NOMO-1 treated with DMSO at 0.1 percent for 48 hours (cell line): ENCODE data around the gene PDE3A.
"Not testable (repeated sequence)": the region's sequence is repeated elsewhere in the genome, so short reads cannot be mapped to it uniquely, and the experiment has no call there.

Experiments
- DNase-seq: peaks from one replicate; lab custom pipeline; 2025; ENCODE audit not compliant: unreplicated experiment; lab: John Stamatoyannopoulos, UW

Gene PDE3A

DNA sequence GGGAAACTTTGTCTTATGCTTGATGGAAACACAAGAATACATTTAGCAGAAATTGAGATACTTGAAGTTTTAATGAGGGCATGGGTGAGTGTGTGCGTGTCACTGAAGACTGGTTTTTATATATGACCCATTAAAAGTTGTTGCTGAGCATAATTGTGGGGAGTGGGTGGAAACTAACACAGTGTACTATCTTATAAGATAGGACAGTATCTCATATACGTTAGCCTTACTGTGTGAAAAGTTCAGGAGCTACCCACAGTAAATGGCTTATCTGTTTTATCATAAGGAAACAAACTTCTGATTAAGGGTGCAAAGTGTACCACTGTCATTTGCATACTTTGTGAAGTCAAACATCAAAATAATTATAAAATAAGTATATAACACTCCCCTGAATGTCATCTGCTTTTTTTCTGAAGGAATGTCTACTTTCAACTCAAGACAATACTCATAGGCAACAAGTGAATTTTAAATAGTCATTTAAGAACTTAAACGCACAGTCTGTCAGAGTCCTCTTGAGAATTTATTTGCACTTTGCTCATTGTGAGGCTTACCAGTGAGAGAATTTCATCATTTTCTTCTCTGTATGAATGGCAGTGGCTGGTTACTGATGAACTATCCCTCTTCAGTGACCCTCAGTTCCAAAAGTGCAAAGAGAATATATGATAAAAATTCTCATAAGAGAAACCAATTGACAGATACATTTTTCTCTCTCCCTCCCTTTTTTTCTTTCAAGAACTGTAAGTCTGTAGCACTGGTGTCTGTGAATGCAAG lies 4.2 kb downstream of the PDE3A start:
- DNase-seq: no peak

GRCh38 chr12:20374795-20375194 lies 6.5 kb downstream of the PDE3A start:
- DNase-seq: no peak

GRCh38 chr12:20375560-20375959 lies 7.2 kb downstream of the PDE3A start:
- peak; percentile 27 for DNase-seq

GRCh38 chr12:20376984-20377383 lies 8.6 kb downstream of the PDE3A start:
- DNase-seq: no peak

DNA sequence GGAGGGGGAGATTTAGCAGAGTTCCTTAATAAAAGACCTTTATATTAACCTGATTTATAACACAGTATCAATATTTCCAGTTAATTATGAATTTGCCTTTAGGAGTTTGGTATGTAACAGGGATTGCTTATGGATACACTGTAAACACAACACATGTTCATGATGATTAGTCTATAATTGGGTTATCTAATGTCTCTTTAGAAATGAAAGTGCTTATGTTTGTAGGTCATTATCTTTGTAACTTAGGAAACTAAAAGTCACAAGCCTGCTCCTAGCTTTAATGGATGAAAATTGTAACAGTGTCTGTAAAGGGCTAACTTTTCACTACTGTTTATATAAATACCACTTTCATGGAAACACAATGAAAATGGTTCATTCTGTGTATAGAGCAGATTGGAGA lies 9.4 kb downstream of the PDE3A start:
- no peak for DNase-seq

GRCh38 chr12:20382117-20382516 lies 13.8 kb downstream of the PDE3A start:
- DNase-seq: no peak

DNA sequence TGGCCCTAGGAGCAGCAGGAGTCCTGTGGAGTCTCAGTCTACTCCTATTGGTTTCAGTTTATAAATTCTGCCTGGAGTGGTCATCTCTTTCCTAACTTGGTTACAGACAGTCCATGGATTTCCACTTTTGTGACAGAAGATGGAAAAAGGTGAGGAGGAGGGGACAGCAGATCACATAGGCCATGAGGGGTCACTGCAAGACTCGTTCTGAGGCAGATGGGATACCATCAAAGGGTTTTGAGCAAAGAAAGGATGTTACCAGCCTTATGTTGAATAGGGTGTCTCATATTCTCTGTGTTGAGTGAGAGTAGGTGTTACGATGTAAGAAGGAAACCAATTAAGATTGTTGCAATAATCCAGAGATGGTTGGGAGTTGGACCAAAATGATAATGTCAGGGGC lies 15.3 kb downstream of the PDE3A start:
- DNase-seq: no peak

GRCh38 chr12:20384836-20385235 lies 16.5 kb downstream of the PDE3A start:
- DNase-seq: not testable (repeated sequence)

DNA sequence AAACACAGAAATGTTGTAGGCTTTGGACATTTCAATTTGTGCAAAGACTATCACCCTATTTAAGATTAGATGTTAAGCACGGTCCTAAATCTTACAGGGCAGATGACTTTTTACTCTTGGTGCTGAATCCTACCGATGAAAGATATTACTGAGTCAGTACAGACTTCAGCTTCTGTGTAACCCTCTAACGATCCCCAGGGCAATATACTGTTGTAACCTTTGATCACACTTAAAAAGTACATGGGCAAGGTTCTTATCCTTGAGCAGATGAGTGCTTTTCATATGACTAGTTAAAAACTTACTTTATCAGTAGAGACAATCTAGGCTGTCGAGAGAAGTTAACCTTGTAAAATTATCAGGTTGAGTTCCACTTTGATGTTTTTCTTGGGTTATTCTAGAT lies 22.5 kb downstream of the PDE3A start:
- DNase-seq: no peak

DNA sequence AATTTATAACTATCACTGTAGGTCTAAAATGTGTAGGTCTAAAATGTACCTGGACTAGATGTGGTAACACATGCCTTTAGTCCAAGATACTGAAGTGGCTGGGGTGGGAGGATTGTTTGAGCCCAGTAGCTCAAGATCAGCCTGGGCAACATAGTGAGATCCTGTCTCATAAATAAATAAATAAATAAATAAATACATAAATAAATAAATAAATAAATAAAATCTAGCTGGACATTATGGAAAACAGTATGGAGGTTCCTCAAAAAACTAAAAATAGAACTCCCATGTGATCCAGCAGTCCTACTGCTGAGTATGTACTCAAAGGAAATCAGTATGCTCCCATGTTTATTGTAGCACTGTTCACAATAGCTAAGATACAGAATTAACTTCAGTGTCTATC lies 24.0 kb downstream of the PDE3A start:
- DNase-seq: no peak

GRCh38 chr12:20393707-20394106 lies 25.4 kb downstream of the PDE3A start:
- DNase-seq: no peak

- DNase-seq: no peak
Measured at GRCh38 chr12:20395791-20396550, 27.6 kb downstream of the PDE3A start.

- DNase-seq: peak; percentile 64
Measured at GRCh38 chr12:20398686-20399085, 30.3 kb downstream of the PDE3A start.

GRCh38 chr12:20400003-20400402 lies 31.7 kb downstream of the PDE3A start:
- no peak for DNase-seq

GRCh38 chr12:20403230-20403629 lies 34.9 kb downstream of the PDE3A start:
- no peak for DNase-seq

DNA sequence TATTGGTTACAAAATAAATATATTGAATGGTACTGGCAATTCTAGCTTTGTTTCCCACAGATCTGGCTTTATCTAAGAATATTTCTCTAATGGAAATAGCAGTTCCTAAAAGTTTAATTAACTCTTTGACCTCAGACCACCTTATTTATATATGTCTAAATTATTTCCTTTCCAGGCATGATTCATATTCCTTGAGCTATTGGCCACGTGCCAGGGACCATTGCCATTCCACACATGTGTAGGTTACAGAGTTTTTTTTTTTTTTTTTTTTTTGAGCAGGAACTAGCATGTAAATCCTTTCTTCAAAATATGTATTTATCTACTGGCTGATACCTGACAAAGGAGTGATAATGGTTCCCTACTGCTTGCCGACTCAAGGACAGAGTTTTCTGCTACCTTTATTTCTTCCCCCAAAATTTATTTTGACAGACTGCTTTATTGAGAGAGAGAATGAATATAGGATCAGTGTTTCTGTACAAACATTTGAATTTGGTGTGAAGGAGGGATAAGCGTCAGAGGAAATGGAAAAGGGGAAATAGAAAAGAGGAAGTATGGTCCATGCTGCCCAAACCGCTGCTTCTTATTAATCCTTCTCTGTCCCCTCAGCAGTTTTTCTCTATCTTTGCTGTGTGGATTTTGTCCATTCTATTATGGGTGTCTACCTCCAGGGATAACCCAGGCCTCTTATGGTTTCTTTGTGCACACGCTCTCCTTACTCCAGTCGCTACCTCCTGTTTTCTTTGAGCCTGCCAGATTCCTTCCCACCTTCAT lies 36.4 kb downstream of the PDE3A start:
- DNase-seq: peak; percentile 93

GRCh38 chr12:20409607-20410377 lies 41.5 kb downstream of the PDE3A start:
- DNase-seq: no peak

- peak; percentile 6 for DNase-seq
Measured at GRCh38 chr12:20410734-20411133, 42.4 kb downstream of the PDE3A start.

- no peak for DNase-seq
Measured at GRCh38 chr12:20411345-20411744, 43.0 kb downstream of the PDE3A start.

DNA sequence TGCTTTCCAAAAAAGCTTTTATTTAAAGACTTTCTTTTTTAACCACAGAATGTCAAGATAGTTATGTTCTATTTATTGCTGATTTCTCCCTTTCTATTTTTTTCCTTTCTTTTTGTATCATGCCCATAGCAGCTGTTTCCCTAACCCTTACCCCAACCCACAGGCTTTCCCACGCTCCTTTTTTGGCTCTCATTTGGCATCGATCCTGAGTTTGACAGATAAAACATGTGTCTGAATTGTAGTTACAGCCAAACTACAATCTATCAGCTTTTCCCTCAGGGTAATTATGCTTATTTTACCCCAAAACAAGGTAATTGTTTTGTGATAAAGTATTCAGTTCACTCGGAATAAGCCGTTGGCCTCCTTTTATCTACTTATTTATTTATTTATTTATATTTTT lies 46.7 kb downstream of the PDE3A start:
- DNase-seq: no peak

GRCh38 chr12:20415641-20416040 lies 47.3 kb downstream of the PDE3A start:
- DNase-seq: no peak
